ENCODE data around the gene ATF7IP2. TPM values are rescaled to one million over a fixed set of nuclear protein-coding genes. Genes with fewer than 3 reads are reported as not detected.
A peak's percentile ranks its signal among the peaks of the same experiment; 100 is the strongest.

The ATF7IP2 gene
- total and polyA plus RNA-seq, 9 of the 15 experiments (the other 6 are each of a cell fraction or from before 2014, with no cell fraction given) = 131 to 515 (median 196) TPM

DNA sequence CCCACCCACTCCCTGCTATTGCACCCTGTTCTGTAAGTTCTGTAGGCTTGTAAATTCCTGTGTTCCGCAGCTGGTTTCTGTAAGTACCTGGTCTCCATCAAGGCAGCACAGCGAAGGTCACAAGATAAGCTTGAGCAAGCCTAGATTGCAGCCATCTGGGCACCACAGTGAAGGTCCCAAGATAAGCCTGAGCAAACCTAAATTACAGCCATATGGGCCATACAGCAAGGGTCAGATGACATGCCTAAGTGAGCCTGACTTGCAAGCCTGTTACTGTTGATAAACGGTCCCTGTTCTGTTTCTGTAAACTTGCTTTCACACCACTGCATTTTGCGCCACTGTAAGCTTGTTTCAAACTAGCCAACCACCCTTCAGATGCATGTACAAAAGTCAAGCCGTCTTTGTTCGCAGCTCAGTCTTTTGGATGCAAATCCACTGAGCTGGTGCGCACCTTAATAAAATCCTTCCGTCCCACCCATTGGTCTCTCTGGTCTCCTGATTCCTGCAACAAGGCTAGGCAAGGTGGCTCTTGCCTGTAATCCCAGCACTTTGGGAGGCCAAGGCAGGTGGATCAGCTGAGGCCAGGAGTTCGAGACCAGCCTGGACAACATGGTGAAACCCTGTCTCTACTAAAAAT is 42.6 kb upstream of the ATF7IP2 start (continued):
- TF ChIP-seq, protein P1, sequence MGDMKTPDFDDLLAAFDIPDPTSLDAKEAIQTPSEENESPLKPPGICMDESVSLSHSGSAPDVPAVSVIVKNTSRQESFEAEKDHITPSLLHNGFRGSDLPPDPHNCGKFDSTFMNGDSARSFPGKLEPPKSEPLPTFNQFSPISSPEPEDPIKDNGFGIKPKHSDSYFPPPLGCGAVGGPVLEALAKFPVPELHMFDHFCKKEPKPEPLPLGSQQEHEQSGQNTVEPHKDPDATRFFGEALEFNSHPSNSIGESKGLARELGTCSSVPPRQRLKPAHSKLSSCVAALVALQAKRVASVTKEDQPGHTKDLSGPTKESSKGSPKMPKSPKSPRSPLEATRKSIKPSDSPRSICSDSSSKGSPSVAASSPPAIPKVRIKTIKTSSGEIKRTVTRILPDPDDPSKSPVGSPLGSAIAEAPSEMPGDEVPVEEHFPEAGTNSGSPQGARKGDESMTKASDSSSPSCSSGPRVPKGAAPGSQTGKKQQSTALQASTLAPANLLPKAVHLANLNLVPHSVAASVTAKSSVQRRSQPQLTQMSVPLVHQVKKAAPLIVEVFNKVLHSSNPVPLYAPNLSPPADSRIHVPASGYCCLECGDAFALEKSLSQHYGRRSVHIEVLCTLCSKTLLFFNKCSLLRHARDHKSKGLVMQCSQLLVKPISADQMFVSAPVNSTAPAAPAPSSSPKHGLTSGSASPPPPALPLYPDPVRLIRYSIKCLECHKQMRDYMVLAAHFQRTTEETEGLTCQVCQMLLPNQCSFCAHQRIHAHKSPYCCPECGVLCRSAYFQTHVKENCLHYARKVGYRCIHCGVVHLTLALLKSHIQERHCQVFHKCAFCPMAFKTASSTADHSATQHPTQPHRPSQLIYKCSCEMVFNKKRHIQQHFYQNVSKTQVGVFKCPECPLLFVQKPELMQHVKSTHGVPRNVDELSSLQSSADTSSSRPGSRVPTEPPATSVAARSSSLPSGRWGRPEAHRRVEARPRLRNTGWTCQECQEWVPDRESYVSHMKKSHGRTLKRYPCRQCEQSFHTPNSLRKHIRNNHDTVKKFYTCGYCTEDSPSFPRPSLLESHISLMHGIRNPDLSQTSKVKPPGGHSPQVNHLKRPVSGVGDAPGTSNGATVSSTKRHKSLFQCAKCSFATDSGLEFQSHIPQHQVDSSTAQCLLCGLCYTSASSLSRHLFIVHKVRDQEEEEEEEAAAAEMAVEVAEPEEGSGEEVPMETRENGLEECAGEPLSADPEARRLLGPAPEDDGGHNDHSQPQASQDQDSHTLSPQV (IDR thresholded peaks at IDR 0.05) = no peak
- no peak for TF ChIP-seq DIDO1 (tag; IDR thresholded peaks at IDR 0.05; ENCODE audit: low read depth)
- TF ChIP-seq ETV5 (CRISPR knock-in tag; IDR thresholded peaks at IDR 0.05; ENCODE audit: low read depth) = no peak
- TF ChIP-seq ZNF165 (CRISPR knock-in tag; IDR thresholded peaks at IDR 0.05; ENCODE audit: borderline replicate concordance) = no peak
- TF ChIP-seq, protein P2, sequence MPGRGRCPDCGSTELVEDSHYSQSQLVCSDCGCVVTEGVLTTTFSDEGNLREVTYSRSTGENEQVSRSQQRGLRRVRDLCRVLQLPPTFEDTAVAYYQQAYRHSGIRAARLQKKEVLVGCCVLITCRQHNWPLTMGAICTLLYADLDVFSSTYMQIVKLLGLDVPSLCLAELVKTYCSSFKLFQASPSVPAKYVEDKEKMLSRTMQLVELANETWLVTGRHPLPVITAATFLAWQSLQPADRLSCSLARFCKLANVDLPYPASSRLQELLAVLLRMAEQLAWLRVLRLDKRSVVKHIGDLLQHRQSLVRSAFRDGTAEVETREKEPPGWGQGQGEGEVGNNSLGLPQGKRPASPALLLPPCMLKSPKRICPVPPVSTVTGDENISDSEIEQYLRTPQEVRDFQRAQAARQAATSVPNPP (IDR thresholded peaks at IDR 0.05; ENCODE audit: borderline replicate concordance, insufficient read depth, insufficient read length) = no peak
- TF ChIP-seq, protein P3, sequence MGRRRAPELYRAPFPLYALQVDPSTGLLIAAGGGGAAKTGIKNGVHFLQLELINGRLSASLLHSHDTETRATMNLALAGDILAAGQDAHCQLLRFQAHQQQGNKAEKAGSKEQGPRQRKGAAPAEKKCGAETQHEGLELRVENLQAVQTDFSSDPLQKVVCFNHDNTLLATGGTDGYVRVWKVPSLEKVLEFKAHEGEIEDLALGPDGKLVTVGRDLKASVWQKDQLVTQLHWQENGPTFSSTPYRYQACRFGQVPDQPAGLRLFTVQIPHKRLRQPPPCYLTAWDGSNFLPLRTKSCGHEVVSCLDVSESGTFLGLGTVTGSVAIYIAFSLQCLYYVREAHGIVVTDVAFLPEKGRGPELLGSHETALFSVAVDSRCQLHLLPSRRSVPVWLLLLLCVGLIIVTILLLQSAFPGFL (CRISPR knock-in tag; IDR thresholded peaks at IDR 0.05) = no peak
- no peak for TF ChIP-seq FOXK1 (CRISPR knock-in tag; IDR thresholded peaks at IDR 0.05; ENCODE audit: borderline replicate concordance)
- TF ChIP-seq, protein P4, sequence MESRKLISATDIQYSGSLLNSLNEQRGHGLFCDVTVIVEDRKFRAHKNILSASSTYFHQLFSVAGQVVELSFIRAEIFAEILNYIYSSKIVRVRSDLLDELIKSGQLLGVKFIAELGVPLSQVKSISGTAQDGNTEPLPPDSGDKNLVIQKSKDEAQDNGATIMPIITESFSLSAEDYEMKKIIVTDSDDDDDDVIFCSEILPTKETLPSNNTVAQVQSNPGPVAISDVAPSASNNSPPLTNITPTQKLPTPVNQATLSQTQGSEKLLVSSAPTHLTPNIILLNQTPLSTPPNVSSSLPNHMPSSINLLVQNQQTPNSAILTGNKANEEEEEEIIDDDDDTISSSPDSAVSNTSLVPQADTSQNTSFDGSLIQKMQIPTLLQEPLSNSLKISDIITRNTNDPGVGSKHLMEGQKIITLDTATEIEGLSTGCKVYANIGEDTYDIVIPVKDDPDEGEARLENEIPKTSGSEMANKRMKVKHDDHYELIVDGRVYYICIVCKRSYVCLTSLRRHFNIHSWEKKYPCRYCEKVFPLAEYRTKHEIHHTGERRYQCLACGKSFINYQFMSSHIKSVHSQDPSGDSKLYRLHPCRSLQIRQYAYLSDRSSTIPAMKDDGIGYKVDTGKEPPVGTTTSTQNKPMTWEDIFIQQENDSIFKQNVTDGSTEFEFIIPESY (CRISPR knock-in tag; IDR thresholded peaks at IDR 0.05) = peak; percentile 52; the same call in 1 of the 2 replicates
- TF ChIP-seq, protein P5, sequence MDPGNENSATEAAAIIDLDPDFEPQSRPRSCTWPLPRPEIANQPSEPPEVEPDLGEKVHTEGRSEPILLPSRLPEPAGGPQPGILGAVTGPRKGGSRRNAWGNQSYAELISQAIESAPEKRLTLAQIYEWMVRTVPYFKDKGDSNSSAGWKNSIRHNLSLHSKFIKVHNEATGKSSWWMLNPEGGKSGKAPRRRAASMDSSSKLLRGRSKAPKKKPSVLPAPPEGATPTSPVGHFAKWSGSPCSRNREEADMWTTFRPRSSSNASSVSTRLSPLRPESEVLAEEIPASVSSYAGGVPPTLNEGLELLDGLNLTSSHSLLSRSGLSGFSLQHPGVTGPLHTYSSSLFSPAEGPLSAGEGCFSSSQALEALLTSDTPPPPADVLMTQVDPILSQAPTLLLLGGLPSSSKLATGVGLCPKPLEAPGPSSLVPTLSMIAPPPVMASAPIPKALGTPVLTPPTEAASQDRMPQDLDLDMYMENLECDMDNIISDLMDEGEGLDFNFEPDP (CRISPR knock-in tag; IDR thresholded peaks at IDR 0.05) = no peak
- no peak for TF ChIP-seq ZNF133 (CRISPR knock-in tag; IDR thresholded peaks at IDR 0.05)
- TF ChIP-seq PTTG1 (tag; IDR thresholded peaks at IDR 0.05; ENCODE audit: low read depth) = no peak
- TF ChIP-seq, protein P6, sequence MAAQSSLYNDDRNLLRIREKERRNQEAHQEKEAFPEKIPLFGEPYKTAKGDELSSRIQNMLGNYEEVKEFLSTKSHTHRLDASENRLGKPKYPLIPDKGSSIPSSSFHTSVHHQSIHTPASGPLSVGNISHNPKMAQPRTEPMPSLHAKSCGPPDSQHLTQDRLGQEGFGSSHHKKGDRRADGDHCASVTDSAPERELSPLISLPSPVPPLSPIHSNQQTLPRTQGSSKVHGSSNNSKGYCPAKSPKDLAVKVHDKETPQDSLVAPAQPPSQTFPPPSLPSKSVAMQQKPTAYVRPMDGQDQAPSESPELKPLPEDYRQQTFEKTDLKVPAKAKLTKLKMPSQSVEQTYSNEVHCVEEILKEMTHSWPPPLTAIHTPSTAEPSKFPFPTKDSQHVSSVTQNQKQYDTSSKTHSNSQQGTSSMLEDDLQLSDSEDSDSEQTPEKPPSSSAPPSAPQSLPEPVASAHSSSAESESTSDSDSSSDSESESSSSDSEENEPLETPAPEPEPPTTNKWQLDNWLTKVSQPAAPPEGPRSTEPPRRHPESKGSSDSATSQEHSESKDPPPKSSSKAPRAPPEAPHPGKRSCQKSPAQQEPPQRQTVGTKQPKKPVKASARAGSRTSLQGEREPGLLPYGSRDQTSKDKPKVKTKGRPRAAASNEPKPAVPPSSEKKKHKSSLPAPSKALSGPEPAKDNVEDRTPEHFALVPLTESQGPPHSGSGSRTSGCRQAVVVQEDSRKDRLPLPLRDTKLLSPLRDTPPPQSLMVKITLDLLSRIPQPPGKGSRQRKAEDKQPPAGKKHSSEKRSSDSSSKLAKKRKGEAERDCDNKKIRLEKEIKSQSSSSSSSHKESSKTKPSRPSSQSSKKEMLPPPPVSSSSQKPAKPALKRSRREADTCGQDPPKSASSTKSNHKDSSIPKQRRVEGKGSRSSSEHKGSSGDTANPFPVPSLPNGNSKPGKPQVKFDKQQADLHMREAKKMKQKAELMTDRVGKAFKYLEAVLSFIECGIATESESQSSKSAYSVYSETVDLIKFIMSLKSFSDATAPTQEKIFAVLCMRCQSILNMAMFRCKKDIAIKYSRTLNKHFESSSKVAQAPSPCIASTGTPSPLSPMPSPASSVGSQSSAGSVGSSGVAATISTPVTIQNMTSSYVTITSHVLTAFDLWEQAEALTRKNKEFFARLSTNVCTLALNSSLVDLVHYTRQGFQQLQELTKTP (IDR thresholded peaks at IDR 0.05; ENCODE audit: low read depth in 1 of 2, partially characterized antibody in 2 of 2) = no peak
